GM19193 (cell line): Measurements from ENCODE around the gene CLTC.

Source experiments
- POLR2A ChIP-seq: IDR thresholded peaks from 4 replicates; pipeline ENCODE4 v1.6.1; 2011; ENCODE audit not compliant: insufficient read depth, insufficient read length; ENCODE audit errors: extremely low read depth

Gene CLTC

GRCh38 chr17:59723607-59724006 lies 103.9 kb downstream of the CLTC start:
- TF ChIP-seq POLR2A, result no peak

DNA sequence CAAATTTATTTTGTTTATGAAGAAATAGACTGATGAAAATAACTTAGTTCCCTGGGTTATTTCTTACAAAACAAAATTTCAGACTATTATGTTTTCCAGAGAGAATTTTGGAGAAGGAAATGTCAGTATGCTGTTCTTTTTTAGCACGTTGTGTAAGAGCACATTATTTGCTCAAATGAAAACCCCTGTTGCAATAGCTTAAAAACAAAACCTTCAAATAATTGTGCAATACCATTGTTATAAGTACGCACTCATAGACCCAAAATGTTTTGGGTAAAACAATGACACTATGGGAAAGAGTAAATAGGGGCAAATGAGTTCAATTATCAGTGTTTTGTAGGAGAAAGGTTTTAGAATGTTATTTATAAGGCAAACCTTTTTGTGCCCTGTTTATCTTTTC lies 106.0 kb downstream of the CLTC start:
- TF ChIP-seq POLR2A, result no peak

DNA sequence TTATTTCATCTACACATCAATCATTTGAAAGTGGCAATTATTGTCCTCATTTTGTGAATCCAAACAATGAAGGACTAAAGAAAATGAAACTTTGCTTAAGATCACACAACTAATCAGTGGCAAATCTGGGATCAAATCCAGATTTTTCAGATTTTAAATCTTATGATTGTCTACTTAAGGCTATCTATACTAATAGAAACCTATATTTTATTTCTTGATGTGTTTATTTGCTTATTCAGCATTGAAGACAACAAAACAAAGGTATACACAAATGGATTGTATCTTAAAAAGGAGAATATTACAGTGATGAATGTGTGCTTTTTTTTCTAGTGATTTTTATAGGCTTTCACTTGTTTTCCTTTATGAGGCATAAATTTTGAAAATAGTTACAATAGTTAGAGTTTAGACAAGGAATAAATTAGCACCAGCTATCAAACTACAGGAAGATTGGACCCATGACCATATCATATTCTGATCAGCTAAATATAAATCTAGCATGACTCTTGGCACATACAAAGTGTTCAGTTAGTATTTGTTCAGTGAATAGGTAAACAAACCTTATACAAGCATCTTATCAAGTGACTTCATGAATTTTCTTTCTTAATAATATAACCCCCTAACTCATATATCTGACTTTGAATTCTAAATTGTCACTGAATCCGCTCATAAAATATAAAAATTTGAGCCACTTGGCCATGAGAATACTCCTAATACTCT lies 108.3 kb downstream of the CLTC start:
- TF ChIP-seq POLR2A, result no peak

DNA sequence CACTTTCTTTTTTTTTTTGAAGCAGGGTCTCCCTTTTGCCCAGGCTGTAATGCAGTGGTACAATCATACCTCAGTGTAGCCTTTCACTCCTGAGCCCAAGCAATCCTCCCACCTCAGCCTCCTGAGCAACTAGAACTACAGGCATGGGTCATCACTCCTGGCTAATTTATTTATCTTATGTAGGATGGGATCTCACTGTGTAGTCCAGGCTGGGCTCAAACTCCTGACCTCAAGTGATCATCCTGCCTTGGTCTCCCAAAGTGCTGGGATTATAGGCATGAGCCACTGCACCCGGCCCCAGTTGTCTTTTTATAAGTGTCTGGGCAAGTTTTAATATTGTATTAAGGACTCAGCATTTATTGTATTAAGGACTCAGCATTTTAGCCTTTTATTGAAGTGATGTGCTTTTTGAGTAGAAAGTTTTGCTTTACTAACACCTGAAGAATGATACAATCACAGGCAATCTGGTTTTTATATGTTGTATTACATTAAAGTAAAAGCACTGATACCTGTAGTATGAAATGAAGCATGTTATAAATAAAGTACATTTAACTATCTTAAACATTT lies 110.7 kb downstream of the CLTC start:
- no peak for TF ChIP-seq POLR2A

GRCh38 chr17:59733697-59734096 lies 114.0 kb downstream of the CLTC start:
- TF ChIP-seq POLR2A, result no peak

DNA sequence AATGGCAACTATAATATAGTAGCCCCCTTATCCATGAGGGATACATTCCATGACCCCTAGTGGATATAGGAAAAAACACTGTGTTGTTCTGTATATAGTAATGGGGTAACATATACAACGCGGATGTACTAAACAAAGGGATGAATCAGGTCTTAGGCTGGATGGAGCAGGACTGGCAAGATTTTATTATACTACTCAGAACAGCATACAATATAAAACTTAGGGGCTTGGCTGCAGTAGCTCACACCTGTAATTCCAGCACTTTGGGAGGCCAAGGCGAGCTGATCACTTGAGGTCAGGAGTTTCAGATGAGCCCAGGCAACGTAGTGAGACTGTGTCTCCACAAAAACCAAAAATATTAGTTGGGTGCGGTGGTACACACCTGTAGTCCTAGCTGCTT lies 114.5 kb downstream of the CLTC start:
- TF ChIP-seq POLR2A, result no peak

GRCh38 chr17:59737324-59737723 lies 117.6 kb downstream of the CLTC start:
- no peak for TF ChIP-seq POLR2A

DNA sequence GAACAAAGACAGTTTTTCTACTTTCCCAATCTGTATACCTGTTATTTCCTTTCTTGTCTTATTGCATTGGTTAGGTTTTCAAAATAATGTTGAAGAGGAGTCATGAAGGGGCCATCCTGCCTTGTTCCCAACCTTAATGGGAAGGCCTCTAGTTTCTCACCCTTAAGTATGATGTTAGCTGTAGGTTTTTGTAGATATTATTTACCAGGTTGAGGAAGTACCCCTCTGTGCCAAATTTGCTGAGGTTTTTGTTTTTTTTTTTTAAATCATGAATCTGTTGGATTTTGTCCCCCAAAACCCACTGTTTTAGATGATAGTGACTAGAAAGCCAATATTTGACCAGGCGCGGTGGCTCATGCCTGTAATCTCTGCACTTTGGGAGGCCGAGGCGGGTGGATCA lies 124.1 kb downstream of the CLTC start:
- no peak for TF ChIP-seq POLR2A

- TF ChIP-seq POLR2A, result no peak
Measured at GRCh38 chr17:59745040-59745439, 125.3 kb downstream of the CLTC start.
